Measurements from ENCODE around the gene ZNF92.

ZNF92 gene

DNA sequence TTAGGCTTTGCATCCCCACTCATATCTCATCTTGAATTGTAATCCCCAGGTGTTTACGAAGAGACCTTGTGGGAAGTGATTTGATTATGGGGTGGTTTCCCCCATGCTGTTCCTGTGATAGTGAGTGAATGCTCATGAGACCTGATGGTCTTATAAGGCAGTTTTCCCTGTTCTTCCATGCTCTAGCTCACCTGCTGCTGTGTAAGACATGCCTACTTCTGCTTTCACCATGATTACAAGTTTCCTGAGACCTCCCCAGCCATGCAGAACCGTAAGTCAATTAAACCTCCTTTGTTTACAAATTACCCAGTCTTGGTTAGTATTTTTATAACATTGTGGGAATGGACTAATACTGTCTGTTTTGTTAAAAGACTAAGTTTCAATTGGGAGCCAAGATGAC lies 35.3 kb upstream of the ZNF92 start (continued):
- TF ChIP-seq ISL1 (CRISPR knock-in tag; IDR thresholded peaks at IDR 0.05) = no peak
- TF ChIP-seq ZNF70 (CRISPR knock-in tag; IDR thresholded peaks at IDR 0.05) = no peak
- TF ChIP-seq ZNF8 (CRISPR knock-in tag; IDR thresholded peaks at IDR 0.05) = no peak
- TF ChIP-seq, protein P1, sequence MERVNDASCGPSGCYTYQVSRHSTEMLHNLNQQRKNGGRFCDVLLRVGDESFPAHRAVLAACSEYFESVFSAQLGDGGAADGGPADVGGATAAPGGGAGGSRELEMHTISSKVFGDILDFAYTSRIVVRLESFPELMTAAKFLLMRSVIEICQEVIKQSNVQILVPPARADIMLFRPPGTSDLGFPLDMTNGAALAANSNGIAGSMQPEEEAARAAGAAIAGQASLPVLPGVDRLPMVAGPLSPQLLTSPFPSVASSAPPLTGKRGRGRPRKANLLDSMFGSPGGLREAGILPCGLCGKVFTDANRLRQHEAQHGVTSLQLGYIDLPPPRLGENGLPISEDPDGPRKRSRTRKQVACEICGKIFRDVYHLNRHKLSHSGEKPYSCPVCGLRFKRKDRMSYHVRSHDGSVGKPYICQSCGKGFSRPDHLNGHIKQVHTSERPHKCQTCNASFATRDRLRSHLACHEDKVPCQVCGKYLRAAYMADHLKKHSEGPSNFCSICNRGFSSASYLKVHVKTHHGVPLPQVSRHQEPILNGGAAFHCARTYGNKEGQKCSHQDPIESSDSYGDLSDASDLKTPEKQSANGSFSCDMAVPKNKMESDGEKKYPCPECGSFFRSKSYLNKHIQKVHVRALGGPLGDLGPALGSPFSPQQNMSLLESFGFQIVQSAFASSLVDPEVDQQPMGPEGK (CRISPR knock-in tag; IDR thresholded peaks at IDR 0.05; ENCODE audit: borderline replicate concordance) = no peak
- TF ChIP-seq, protein P2, sequence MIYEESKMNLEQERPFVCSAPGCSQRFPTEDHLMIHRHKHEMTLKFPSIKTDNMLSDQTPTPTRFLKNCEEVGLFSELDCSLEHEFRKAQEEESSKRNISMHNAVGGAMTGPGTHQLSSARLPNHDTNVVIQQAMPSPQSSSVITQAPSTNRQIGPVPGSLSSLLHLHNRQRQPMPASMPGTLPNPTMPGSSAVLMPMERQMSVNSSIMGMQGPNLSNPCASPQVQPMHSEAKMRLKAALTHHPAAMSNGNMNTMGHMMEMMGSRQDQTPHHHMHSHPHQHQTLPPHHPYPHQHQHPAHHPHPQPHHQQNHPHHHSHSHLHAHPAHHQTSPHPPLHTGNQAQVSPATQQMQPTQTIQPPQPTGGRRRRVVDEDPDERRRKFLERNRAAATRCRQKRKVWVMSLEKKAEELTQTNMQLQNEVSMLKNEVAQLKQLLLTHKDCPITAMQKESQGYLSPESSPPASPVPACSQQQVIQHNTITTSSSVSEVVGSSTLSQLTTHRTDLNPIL (CRISPR knock-in tag; IDR thresholded peaks at IDR 0.05; ENCODE audit: low read depth) = no peak

DNA sequence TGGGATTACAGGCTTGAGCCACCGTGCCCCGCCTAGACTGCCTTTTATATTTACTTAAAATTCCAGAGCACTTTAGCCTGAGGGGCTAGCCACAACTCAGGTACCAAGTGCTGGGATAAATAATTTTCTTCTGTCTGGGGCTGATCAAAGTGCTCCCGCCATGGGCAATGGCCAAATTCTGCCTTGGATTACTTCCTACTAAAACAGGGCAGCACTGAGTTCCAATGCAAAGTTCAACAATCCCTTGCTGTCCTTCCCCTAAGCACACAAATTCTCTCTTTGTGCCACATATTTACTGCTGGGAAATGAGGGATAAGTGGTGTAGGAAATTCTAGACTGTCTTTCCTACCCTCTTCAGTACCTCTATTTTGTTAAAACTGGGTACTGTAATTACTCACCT lies 34.4 kb upstream of the ZNF92 start:
- no peak for ATAC-seq
- no peak for TF ChIP-seq ZFP3 (CRISPR knock-in tag; IDR thresholded peaks at IDR 0.05)
- TF ChIP-seq ARNTL (CRISPR knock-in tag; IDR thresholded peaks at IDR 0.05; ENCODE audit: borderline replicate concordance, low read depth) = no peak
- TF ChIP-seq, protein P1 (CRISPR knock-in tag; IDR thresholded peaks at IDR 0.05; ENCODE audit: borderline replicate concordance) = no peak
- TF ChIP-seq GLIS3 (CRISPR knock-in tag; IDR thresholded peaks at IDR 0.05) = no peak
- TF ChIP-seq ZNF70 (CRISPR knock-in tag; IDR thresholded peaks at IDR 0.05) = no peak
- no peak for TF ChIP-seq TOX (CRISPR knock-in tag; IDR thresholded peaks at IDR 0.05; ENCODE audit: borderline replicate concordance)
- no peak for TF ChIP-seq OSR1 (CRISPR knock-in tag; IDR thresholded peaks at IDR 0.05)
- no peak for TF ChIP-seq ZNF565 (CRISPR knock-in tag; conservative IDR thresholded peaks at IDR 0.05; ENCODE audit: low read depth)
- no peak for TF ChIP-seq ESRRG (CRISPR knock-in tag; IDR thresholded peaks at IDR 0.05)
- no peak for TF ChIP-seq ZNF8 (CRISPR knock-in tag; IDR thresholded peaks at IDR 0.05)
- TF ChIP-seq ISL1 (CRISPR knock-in tag; IDR thresholded peaks at IDR 0.05) = no peak
- TF ChIP-seq, protein P3, sequence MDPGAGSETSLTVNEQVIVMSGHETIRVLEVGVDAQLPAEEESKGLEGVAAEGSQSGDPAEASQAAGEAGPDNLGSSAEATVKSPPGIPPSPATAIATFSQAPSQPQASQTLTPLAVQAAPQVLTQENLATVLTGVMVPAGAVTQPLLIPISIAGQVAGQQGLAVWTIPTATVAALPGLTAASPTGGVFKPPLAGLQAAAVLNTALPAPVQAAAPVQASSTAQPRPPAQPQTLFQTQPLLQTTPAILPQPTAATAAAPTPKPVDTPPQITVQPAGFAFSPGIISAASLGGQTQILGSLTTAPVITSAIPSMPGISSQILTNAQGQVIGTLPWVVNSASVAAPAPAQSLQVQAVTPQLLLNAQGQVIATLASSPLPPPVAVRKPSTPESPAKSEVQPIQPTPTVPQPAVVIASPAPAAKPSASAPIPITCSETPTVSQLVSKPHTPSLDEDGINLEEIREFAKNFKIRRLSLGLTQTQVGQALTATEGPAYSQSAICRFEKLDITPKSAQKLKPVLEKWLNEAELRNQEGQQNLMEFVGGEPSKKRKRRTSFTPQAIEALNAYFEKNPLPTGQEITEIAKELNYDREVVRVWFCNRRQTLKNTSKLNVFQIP (CRISPR knock-in tag; IDR thresholded peaks at IDR 0.05; ENCODE audit: borderline replicate concordance, low read depth) = no peak
- no peak for TF ChIP-seq BACH2 (CRISPR knock-in tag; IDR thresholded peaks at IDR 0.05; ENCODE audit: borderline replicate concordance)
- no peak for TF ChIP-seq CSDC2 (CRISPR knock-in tag; IDR thresholded peaks at IDR 0.05)
- no peak for TF ChIP-seq ZFP30 (CRISPR knock-in tag; IDR thresholded peaks at IDR 0.05)

DNA sequence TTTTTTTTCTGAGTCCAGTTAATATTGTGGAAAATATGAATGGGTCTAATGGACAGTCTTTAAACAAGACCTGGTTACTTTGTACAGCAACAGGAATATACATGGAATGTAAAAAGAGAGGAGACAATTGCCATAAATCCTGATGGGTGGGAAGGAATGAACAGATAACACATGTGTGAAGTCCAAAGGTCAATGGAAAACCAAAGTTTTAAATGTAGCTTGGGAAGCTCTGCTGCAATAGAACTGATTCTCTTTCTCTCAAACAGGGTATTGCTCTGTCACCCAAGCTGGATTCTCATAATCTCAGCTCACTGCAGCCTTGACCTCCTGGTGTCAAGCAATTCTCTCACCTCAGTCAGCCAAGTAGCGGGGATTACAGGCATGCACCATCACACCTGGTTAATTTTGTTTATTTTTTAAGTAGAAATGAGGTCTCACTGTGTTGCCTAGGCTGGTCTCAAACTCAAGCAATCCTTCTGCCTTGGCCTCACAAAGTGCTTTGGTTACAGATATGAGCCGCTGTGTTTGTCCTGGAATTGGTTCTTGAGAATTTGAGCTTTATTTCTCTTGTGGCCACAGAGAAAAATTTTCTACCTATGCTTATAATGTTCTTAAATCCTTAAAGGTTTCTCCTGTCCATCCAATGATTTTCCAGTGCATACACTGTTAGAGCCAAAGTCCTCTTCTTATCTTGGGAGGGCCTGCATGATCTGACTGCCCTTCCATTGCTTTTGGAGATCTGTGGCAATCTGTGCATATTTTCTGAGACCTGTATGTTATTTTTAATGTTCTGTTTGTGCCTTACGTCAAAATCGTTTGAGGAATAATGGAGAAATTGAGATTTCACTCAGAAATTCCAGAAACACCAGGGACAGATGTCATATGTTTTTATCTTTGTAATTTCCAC lies 30.7 kb upstream of the ZNF92 start:
- ATAC-seq = no peak
- TF ChIP-seq ESRRG (CRISPR knock-in tag; IDR thresholded peaks at IDR 0.05) = no peak
- no peak for TF ChIP-seq ZNF70 (CRISPR knock-in tag; IDR thresholded peaks at IDR 0.05)
- TF ChIP-seq ISL1 (CRISPR knock-in tag; IDR thresholded peaks at IDR 0.05) = no peak
- no peak for TF ChIP-seq ZNF565 (CRISPR knock-in tag; conservative IDR thresholded peaks at IDR 0.05; ENCODE audit: low read depth)
- no peak for TF ChIP-seq SNAI2 (CRISPR knock-in tag; IDR thresholded peaks at IDR 0.05)
- TF ChIP-seq, protein P4, sequence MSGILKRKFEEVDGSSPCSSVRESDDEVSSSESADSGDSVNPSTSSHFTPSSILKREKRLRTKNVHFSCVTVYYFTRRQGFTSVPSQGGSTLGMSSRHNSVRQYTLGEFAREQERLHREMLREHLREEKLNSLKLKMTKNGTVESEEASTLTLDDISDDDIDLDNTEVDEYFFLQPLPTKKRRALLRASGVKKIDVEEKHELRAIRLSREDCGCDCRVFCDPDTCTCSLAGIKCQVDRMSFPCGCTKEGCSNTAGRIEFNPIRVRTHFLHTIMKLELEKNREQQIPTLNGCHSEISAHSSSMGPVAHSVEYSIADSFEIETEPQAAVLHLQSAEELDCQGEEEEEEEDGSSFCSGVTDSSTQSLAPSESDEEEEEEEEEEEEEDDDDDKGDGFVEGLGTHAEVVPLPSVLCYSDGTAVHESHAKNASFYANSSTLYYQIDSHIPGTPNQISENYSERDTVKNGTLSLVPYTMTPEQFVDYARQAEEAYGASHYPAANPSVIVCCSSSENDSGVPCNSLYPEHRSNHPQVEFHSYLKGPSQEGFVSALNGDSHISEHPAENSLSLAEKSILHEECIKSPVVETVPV (CRISPR knock-in tag; IDR thresholded peaks at IDR 0.05) = no peak
- TF ChIP-seq, protein P5, sequence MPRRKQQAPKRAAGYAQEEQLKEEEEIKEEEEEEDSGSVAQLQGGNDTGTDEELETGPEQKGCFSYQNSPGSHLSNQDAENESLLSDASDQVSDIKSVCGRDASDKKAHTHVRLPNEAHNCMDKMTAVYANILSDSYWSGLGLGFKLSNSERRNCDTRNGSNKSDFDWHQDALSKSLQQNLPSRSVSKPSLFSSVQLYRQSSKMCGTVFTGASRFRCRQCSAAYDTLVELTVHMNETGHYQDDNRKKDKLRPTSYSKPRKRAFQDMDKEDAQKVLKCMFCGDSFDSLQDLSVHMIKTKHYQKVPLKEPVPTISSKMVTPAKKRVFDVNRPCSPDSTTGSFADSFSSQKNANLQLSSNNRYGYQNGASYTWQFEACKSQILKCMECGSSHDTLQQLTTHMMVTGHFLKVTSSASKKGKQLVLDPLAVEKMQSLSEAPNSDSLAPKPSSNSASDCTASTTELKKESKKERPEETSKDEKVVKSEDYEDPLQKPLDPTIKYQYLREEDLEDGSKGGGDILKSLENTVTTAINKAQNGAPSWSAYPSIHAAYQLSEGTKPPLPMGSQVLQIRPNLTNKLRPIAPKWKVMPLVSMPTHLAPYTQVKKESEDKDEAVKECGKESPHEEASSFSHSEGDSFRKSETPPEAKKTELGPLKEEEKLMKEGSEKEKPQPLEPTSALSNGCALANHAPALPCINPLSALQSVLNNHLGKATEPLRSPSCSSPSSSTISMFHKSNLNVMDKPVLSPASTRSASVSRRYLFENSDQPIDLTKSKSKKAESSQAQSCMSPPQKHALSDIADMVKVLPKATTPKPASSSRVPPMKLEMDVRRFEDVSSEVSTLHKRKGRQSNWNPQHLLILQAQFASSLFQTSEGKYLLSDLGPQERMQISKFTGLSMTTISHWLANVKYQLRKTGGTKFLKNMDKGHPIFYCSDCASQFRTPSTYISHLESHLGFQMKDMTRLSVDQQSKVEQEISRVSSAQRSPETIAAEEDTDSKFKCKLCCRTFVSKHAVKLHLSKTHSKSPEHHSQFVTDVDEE (CRISPR knock-in tag; IDR thresholded peaks at IDR 0.05) = no peak
- TF ChIP-seq ZFP3 (CRISPR knock-in tag; IDR thresholded peaks at IDR 0.05) = no peak
- TF ChIP-seq BACH2 (CRISPR knock-in tag; IDR thresholded peaks at IDR 0.05; ENCODE audit: borderline replicate concordance) = no peak
- TF ChIP-seq, protein P3 (CRISPR knock-in tag; IDR thresholded peaks at IDR 0.05; ENCODE audit: borderline replicate concordance, low read depth) = no peak
- no peak for TF ChIP-seq PPARA (CRISPR knock-in tag; IDR thresholded peaks at IDR 0.05; ENCODE audit: borderline replicate concordance)
- TF ChIP-seq, protein P2 (CRISPR knock-in tag; IDR thresholded peaks at IDR 0.05; ENCODE audit: low read depth) = no peak
- TF ChIP-seq ZNF8 (CRISPR knock-in tag; IDR thresholded peaks at IDR 0.05) = no peak
- no peak for TF ChIP-seq RARB (CRISPR knock-in tag; IDR thresholded peaks at IDR 0.05)
- no peak for TF ChIP-seq TOX (CRISPR knock-in tag; IDR thresholded peaks at IDR 0.05; ENCODE audit: borderline replicate concordance)
- TF ChIP-seq OSR1 (CRISPR knock-in tag; IDR thresholded peaks at IDR 0.05) = no peak
